ENCODE data around the gene DPY19L1.
"Not testable (repeated sequence)": the region's sequence is repeated elsewhere in the genome, so short reads cannot be mapped to it uniquely, and the experiment has no call there.

The DPY19L1 gene

DNA sequence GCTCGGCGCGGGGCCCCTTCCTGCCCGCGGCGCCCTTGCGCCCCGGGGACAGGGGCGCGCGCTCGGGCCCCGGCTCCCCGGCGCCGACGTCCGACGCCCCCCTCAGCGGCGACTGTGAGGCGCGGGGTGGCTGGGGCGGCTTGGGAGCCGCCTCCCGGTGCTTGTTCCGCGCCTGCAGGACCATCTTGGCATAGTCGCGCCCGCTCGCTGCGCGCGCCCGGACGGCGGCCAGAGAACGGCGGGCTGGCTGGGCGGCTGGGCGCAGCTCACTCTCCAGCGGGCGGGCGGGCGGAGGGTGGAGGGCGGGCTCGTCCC is at the start of gene DPY19L1:
Gene DPY19L1, minus strand, starts transcription at position 275 of the 315 bp plus-strand sequence. Its CDS starts 91 bp downstream, at position 184.
- DNase-seq = no peak

DNA sequence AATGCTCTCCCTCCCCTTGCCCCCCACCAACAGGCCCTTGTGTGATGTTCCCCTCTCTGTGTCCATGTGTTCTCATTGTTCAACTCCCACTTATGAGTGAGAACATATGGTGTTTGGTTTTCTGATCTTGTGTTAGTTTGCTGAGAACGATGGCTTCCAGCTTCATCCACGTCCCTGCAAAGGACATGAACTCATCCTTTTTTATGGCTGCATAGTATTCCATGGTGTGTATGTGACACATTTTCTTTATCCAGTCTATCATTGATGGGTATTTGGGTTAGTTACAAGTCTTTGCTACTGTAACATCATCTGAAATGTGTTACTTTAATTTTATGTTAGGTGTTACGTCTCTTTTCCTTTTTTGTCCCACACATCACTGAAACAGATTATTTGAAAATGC is 42.2 kb upstream of the DPY19L1 start:
- DNase-seq = not testable (repeated sequence)

DNA sequence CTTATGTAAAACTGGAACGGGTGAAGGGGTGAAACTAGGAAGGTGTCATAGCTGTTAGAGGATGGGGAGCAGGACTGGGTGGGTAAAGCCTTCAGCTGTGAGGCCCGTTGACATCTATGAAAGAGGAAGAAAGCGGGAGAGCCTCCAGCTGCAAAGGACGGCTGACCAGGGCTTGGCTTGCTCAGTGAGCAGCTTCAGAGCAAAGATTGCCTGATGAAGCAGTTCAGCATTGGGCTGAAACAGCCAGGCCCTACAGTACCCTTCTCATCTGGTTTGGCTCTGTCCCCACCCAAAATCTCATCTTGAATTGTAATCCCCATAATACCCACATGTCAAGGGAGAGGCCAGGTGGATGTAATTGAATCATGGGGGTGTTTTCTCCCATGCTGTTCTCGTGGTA is 36.7 kb upstream of the DPY19L1 start:
- not testable (repeated sequence) for DNase-seq

DNA sequence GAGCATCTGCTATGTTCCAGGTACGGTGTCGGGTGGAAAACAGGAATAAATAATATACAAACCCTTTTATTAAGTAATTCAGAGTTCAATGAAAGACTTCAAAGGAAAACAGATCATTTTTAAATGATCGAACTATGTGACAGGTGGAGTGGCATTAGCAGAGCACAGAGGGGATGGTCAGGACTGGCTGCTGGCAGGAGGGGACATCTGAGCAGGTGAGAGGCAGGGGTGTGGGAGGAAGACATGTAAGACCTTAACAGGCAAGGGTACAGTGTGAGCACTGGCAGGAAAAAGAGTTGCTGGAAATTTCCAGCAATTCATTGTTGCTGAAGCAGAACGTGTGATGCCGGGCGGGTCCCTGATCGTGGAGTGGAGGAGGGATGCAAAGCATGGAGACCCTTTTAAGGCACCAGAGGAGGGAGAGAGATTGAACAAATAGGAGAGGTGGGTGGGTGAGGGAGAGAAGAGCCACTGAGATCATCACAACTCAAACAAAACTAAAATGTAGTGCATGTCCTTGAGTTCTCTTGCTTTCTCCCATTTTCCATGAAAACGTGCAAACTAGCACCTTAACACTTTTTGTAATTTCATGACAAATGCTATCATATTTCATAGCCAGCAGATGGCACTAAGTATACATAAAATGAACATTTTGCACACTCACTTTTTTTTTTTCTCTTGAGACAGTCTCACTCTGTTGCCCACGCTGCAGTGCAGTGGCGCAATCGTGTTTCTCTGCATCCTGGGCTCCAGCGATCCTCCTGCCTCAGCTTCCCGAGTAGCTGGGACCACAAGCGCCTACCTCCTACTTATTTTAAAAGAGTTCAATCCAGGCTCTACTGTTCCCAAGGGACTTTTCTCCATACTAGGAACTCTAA is 35.9 kb upstream of the DPY19L1 start:
- DNase-seq = not testable (repeated sequence)

DNA sequence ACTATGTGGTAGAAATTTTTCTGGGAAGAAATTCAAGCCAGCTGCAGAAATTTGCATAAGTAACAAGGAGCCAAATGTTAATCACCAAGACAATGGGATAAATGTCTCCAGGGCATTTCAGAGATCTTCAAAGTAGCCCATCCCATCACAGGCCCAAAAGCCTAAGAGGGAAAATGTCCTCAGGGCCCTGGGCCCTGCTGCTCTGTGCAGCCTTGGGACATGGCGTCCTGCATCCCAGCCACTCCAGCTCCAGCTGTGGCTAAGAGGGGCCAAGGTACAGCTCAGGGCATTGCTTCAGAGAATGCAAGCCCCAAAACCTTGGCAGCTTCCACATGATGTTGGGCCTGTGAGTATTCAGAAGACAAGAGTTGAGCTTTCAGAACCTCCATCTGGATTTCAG is 31.8 kb upstream of the DPY19L1 start:
- not testable (repeated sequence) for DNase-seq

DNA sequence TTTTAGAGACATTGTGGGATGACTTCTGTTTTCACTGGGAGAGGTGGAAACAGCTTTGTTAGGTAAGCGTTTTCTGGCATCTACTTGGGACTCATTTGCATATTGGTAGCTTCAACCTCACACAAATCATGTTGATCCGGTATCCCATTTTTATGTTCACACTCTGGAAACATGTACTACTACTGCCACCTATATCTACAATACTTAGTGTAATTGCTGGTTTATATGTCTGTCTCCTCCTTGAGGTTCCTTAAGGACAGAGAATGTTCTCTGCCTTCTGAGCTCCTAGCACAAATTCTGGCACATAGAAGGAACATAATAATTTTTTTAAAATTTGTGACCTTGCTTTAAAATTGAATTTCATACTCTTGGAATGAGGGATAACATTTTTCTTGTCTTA is 28.1 kb upstream of the DPY19L1 start:
- not testable (repeated sequence) for DNase-seq

DNA sequence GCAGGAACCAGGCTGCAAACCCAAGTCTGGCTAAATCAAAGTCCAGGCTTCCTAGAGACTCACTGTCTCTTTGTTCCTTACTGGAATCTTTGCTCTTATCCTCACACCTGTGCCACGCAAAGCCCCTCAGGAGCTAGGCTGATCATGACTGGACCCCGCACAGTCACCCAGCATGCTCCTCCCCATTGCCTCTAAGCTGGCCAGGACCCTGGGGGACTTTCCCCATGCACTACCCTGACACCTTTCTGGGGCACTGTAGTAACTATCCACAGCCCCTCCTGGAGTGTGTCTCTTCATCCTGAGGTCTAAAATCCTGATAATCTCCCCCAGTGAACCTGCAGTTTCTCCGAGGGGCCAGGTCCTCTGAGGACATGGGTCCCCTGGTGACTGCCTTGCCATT is 21.3 kb upstream of the DPY19L1 start:
- DNase-seq = not testable (repeated sequence)

DNA sequence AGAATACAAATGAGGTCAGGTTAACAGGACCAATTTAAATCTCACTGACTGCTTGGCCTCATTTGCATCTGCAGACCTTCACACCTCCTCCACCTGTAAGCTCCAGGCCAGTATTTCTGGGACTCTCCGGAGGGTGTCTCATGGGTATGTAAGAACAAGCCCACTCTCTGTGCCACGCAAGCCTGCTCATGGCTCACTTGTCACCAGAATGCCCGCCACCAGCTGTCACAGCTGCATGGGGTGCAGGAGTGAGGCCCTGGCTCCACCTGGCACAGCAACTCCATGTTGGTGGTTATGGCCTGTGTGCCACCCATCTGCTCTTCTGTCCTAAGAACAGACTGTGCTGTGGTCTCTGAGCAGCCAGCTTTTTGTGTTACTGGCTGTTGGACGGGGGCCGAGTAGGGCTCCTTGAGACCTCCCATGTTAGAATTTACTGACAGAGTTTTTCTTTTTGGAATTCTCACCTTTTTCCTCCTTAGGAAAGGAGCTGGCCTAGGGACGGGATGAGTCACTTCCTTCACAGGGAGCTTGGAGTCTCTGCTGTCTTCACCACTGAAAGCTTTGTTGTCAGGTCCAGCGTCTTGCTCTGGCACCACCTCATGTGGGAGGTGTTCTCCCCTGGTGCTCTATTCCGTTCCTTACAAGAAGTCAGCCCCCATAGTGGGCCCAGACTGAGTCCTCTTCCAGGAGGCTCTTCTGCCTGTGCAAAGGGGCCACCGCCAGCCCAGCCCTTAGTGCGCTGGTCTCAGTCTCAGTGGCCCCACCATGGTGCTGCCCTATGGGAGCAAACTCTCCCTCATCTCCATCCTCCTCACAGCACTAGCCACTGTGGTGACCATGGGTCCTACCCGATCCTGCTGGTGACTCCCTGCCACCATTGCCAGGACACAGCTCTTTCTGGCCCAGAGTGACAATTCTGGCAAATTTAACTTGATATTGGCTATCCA is 20.5 kb upstream of the DPY19L1 start:
- DNase-seq = not testable (repeated sequence)

DNA sequence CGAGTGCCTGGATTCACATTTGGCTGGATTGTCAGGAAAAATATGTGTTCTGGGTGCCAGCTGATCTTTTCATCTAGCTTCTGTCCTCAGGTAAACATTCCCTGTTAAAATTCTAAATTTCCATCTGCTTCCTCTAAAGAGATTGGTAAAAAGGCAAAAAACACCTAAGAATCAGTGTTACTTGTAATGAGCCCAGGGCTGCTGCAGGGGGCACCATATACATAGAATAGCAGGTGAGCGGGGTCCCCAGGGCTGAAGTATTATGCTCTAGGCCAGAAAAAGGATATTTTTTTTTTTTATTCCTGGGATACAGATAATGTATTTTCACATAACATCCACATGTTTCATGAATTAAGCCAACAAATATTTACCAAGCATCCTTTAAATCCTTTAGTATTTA is 18.4 kb upstream of the DPY19L1 start:
- not testable (repeated sequence) for DNase-seq

DNA sequence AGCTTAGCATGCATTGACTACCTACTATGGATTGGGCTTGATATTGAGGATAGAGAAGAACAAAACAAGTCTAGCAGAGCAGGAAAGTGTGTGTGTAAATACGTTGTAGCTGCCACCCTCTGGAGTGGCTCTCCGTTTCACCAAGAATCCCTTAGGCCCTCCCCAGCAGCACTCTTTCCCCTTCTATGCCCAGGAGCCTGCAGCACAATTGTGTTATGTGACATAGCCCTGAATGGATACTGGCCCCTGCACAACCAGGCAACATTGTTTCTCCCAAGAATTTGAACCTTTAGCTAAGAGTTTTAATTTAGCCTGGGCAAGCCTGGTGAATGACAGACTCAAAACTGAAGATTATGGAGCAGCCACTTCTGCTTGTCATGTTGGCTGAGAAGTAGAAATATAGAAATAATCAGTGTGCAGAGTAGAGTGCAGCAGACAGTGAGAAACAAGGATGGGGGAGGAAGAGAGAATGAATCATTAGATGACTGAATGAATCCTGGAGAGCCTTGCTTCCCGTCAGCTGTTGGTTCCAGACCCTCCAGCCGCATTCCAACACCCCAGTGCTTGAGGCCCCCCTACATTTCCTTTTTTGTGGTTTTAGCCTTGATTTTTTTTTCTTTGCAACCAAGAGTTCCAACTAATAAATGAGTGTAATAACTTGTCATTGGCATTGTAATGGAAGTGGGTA is 16.3 kb upstream of the DPY19L1 start:
- DNase-seq = not testable (repeated sequence)

DNA sequence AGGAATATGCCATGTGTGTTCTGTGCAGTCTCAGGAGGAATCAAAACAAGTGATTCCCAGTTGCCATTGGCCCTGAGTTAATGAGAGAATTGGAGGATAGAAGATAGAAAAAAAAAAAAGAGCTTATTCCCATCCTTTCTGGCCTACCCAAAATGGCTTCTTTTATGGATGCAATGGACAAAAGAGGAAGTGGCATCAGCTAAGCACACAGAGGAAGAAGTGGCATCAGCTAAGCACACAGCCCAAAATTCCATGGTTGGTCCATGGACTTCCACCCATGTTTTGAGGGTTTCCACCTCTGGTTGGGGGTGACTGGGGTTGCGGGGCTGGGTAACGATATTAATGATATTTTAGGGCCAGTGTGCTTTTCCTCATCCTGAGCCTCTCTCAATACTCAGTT is 11.1 kb upstream of the DPY19L1 start:
- not testable (repeated sequence) for DNase-seq

DNA sequence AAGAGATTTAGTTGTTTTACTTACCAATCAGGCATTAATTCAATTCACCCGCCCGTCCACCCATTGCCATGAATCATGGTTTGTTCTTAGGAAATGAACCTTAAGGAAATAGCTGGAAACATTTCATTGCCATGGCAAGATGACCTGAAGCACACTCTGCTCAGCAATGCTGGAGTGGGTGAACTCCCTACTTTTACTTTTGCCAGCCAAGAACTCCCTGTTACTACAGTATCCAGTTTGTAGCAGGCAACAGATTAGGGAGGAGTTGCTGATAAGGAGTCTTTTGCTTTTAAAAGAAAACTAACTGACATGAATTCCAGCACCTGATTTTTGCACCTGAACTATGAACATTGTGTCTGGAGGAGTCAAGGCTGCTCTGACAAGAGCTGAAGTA is 10.6 kb upstream of the DPY19L1 start:
- DNase-seq = not testable (repeated sequence)

DNA sequence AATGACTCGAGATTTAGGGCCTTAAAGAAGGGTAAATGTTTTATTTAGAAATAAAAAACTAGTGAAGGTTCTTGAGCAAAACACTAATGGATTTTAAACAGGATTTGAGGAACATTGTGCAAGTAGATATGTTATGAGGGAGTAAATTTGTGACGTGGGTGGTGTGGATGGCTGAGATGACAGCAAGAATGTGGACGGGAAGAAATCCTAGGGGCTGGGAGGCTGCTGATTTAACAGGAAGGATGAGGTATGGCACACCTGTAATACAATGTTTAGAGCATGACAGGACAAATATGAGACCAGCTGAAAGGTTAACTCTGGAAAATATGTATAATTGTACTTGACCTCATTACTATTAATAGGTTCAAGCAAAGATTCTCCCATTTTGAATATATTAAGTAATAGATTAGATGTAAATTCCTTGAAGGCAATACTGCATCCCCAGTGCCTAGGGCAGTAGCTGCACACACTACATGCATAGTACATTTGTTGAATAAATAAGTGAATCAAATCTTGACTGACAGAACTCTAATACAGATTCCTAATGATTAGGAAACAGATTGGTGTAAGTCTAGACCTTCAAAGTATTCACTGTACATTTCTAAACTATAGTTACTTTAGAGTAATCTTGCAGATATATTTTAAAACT is 10.1 kb upstream of the DPY19L1 start:
- not testable (repeated sequence) for DNase-seq

DNA sequence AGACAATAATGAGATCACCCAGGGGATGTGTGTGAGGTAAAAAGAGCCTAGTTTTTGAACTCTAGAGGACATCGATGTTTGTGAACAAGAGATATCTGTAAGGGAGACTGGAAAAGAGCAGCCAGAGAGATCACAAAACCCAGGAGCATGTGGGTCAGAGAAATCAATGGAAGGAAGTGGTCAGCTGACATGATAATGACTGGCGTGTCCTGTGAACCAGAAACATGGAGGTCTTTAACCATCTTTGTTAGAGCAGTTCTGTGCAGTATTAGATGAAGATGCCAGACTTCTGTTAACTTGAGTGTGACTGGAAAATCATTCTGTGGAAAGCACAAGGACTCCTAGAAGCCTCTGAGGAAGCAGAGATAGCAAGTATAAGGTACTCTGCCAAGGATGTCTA is 6.0 kb upstream of the DPY19L1 start:
- not testable (repeated sequence) for DNase-seq

DNA sequence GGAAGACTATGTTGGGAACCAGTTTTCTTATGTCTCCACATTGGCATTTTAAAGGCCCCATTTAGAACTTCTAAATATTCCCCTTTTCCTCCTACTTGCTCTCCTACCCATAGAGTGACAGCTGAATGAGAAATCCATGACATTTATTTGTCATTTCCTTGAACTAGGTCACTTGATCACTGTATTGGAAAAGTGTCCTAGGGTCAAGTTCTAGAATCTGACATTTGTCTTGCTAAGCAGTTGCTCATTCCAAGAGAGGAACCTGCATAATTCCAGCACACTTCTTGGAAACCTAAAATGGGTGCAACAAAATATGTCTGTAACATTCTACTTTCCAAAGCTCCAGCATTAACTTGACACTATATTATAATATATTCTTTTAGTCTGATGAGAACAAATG is 3.6 kb upstream of the DPY19L1 start:
- no peak for DNase-seq

DNA sequence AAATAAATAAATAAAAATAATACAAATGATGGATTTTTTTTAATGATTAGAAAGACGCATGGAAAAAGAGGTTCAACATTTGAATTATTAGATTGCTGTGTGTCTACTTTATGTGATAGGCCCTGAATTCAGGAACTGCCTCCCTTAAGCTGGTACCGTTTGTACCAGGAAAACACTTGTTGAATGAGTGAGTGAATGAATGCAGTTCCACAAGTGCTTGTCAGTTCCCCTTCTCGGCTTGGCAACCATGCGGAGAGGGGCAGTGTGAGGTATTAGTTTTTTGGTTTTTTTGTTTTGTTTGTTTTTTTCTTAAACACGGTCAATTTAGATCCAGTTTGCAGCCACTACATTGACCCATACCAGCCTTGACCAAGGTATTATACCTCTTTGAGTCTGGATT is 2.1 kb upstream of the DPY19L1 start:
- DNase-seq = no peak

DNA sequence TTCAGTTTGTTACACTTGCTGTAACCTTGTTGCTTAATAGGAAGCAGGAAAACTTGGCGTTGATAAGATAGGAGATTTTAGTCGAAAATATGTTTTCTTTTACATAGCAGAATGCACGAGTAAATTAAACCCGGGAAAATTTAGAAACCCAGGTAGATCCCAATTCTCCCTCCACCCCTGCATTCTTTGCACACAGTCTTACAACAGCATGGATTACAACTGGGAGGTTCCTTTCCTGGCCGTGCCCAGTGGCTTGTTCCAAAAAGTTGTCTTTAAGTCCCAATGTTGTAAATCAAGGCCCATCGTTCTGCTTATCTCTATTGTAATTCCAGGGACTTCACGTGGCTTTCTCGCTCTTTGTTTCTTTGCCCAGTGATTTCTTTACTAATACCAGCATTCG is 1.1 kb upstream of the DPY19L1 start:
- DNase-seq = no peak

DNA sequence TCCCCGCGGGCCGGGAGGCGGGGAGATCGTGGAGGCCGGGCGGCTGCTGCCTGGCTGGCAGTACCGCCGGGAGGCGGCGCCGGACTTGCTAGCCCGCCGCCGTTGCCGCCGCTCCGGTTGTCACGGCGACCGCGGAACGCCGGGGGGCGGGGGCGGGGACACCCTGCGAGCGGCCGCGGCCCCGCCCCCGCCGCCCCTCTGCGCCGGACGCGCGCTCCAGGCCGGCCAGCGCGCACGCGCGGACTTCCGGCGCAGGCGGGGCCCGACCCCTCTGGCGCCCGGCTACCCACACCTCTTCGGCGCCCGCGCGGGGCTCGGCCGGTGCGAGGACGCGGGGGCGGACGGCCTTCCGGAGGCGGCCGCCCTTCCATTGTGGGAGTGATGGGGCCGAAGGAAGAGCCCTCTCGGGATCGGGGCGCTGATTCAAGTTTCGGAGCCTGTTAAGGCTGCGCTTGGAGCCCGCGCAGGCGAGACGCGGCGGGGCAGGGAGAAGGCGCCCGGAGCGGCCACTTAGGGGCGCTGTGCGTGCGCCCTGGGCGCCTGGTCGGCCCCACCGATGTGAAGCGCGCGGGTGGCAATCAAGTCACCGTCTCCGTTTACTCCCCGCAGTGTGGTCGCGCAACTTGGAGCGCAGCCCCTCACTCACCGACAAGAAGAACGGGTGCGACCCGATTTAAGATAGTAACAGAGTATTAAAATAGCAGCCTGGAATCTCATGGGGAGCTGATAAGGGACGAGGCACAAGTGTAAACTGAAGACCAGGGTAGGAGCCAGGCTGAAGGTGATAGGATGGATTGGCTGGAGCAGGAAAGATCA is 449 bp upstream of the DPY19L1 start:
- peak; percentile 94 for DNase-seq

DNA sequence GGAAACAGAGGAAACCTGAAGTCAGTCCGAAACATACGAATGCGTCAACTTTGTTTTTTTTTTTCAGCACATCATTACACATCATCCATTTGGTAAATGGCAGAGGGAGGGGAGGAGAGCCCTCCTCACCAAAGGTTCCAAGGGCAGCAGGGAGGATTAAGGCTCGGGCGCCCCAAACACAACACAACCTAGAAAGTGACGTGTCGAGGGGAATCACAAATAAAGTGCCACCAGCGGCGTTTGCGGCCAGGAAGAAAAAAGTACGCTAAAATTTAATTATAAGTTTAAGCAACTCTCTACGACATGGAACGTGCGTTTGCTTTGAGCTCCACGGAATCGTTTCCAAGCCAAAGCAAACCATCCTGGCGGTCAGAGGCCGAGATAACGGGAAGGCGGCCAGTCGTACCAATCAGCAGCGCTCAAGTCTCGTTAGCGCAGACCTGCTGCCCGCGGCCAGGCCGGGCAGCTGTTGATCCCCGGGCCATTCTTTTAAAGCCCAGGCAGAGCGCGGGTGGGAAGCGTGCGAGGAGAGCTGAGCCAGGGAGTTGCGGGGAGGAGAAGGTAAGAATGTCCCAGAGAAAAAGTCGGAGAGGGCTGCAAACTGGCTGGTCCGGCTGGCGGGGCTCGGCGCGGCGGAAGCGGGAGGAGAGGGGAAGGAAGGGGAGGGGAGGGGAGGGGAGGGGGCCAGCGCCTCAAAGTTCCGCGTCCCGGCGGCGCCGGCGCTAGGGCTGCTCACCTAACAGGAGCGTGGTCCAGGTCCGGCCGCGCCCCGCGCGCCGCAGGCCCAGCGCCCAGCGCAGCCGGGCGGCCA is 719 bp downstream of the DPY19L1 start:
- peak; percentile 37 for DNase-seq

DNA sequence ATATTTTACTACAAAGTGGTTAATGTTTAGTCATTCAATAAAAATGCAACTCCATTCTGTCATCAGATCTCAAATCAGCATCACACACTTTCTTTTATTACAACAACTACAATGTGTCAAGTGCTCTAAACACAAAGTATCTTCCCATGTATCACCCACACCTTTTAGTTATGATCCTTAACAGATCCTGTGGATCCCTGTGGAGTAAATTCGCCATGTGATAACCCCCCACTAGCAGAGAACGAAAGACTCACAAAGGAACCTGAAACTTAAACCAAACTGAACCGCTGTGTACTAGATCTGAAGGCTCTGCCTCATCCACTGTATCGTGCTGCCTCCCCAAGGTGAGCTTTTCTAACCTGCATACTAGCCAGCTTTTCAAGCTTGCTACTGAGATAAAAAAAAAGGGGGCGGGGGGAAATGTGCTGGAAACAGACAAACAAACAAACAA is 1.7 kb downstream of the DPY19L1 start:
- DNase-seq = no peak

DNA sequence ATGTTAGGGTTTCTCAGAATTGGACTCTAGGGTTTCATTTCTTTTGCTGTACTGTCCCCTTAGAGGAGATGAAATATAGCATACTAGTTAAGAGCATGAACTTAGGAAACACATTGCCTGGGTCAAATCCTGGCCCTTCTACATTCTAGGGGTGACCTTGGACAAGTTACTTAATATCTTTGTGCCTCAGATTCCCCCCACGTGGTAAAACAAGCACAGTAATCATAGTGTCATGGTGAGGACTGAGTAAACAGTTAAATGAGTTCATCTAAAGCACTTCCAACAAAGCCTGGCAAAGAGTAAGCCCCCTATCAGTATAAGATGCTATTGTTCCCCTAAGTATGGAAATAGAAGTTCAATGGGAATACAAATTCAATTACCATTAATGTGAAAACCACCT is 5.1 kb downstream of the DPY19L1 start:
- DNase-seq = no peak

Measured in 8988T (cell line).